ENCODE data around the gene YTHDC2. TPM values are rescaled to one million over a fixed set of nuclear protein-coding genes. Genes with fewer than 3 reads are reported as not detected.

Gene YTHDC2
- total and polyA plus RNA-seq, 2 of the 13 experiments (the other 11 are each of a cell fraction or from before 2014, with no cell fraction given), result 6.7 to 17.8 TPM

DNA sequence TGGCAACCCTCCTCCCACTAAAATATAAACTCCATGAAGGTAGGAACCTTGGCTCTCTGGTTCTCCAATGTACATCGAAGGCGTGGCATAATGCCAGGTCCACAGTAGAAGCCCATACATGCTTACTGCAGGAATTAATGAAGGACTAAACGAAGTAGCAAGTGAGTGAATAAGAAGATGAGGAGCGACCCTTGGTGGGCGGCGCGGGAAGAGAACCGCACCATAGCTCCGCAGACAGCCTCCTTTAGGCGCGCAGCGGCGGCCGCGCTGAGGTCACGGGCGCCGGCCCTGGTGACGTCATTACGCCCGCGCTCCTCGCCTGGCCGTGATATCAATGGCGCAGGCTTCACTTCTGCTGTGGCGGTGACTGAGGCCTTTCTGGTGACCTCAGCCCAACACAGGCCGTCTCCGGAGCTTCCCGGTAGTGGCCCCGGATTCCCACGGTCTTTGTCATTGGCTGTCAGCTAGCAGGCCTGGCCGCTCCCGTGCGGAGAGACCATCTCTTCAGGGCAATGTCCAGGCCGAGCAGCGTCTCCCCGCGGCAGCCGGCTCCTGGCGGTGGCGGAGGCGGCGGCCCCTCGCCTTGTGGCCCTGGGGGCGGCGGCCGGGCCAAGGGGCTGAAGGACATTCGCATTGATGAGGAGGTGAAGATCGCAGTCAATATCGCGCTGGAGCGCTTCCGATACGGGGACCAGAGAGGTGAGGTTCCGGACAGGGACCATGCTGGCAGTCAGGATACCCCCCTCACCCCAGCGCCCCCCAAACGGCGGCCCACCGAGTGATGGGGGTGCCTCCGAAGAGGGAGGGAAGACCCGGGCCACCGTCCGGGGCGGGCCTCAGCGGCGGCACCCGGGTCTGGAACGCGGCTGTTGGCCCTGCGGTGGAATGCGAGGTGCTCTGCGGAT, at the start of gene YTHDC2 (continued):
- TF ChIP-seq ZKSCAN8 (CRISPR knock-in tag; IDR thresholded peaks at IDR 0.05; ENCODE audit: borderline replicate concordance) (peak; percentile 61; the same call in 1 of the 2 replicates), DNMT1 (CRISPR knock-in tag; IDR thresholded peaks at IDR 0.05) (0 out of 2 replicates have a peak, but pooled peaks have one; percentile 66), SKI (IDR thresholded peaks at IDR 0.05; ENCODE audit: partially characterized antibody) (peak; percentile 7), PAWR (CRISPR knock-in tag; IDR thresholded peaks at IDR 0.05; ENCODE audit: borderline replicate concordance) (no peak), ARHGAP35 (CRISPR knock-in tag; IDR thresholded peaks at IDR 0.05; ENCODE audit: borderline replicate concordance) (peak; percentile 25; the same call in 1 of the 2 replicates), ZBTB2 (CRISPR knock-in tag; IDR thresholded peaks at IDR 0.05; ENCODE audit: low read depth) (peak; percentile 68; the same call in 1 of the 2 replicates), SP5 (CRISPR knock-in tag; IDR thresholded peaks at IDR 0.05; ENCODE audit: borderline replicate concordance, low read depth) (no peak), SRSF4 (IDR thresholded peaks at IDR 0.05; ENCODE audit: low read depth, low read length, poor library complexity, severe bottlenecking) (no peak), ZNF383 (CRISPR knock-in tag; IDR thresholded peaks at IDR 0.05; ENCODE audit: borderline replicate concordance) (peak; percentile 96; the same call in 1 of the 2 replicates), MEIS1 (CRISPR knock-in tag; IDR thresholded peaks at IDR 0.05; ENCODE audit: borderline replicate concordance) (peak; percentile 95; the same call in 1 of the 2 replicates), KLF9 (CRISPR knock-in tag; IDR thresholded peaks at IDR 0.05; ENCODE audit: low read depth) (no peak; the same call in 1 of the 2 replicates), MIER3 (CRISPR knock-in tag; IDR thresholded peaks at IDR 0.05; ENCODE audit: borderline replicate concordance) (peak; percentile 48; the same call in 1 of the 2 replicates), REPIN1 (CRISPR knock-in tag; IDR thresholded peaks at IDR 0.05; ENCODE audit: borderline replicate concordance, low read depth) (peak; percentile 70; the same call in 1 of the 2 replicates), MTA1 (CRISPR knock-in tag; IDR thresholded peaks at IDR 0.05; ENCODE audit: borderline replicate concordance) (peak; percentile 90), PRPF4 (IDR thresholded peaks at IDR 0.05; ENCODE audit: low read depth, low read length, poor library complexity, severe bottlenecking) (no peak)
- TF ChIP-seq, protein P1, sequence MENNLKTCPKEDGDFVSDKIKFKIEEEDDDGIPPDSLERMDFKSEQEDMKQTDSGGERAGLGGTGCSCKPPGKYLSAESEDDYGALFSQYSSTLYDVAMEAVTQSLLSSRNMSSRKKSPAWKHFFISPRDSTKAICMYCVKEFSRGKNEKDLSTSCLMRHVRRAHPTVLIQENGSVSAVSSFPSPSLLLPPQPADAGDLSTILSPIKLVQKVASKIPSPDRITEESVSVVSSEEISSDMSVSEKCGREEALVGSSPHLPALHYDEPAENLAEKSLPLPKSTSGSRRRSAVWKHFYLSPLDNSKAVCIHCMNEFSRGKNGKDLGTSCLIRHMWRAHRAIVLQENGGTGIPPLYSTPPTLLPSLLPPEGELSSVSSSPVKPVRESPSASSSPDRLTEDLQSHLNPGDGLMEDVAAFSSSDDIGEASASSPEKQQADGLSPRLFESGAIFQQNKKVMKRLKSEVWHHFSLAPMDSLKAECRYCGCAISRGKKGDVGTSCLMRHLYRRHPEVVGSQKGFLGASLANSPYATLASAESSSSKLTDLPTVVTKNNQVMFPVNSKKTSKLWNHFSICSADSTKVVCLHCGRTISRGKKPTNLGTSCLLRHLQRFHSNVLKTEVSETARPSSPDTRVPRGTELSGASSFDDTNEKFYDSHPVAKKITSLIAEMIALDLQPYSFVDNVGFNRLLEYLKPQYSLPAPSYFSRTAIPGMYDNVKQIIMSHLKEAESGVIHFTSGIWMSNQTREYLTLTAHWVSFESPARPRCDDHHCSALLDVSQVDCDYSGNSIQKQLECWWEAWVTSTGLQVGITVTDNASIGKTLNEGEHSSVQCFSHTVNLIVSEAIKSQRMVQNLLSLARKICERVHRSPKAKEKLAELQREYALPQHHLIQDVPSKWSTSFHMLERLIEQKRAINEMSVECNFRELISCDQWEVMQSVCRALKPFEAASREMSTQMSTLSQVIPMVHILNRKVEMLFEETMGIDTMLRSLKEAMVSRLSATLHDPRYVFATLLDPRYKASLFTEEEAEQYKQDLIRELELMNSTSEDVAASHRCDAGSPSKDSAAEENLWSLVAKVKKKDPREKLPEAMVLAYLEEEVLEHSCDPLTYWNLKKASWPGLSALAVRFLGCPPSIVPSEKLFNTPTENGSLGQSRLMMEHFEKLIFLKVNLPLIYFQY (CRISPR knock-in tag; IDR thresholded peaks at IDR 0.05; ENCODE audit: borderline replicate concordance), result peak; percentile 76; the same call in 1 of the 2 replicates
- TF ChIP-seq, protein P2, sequence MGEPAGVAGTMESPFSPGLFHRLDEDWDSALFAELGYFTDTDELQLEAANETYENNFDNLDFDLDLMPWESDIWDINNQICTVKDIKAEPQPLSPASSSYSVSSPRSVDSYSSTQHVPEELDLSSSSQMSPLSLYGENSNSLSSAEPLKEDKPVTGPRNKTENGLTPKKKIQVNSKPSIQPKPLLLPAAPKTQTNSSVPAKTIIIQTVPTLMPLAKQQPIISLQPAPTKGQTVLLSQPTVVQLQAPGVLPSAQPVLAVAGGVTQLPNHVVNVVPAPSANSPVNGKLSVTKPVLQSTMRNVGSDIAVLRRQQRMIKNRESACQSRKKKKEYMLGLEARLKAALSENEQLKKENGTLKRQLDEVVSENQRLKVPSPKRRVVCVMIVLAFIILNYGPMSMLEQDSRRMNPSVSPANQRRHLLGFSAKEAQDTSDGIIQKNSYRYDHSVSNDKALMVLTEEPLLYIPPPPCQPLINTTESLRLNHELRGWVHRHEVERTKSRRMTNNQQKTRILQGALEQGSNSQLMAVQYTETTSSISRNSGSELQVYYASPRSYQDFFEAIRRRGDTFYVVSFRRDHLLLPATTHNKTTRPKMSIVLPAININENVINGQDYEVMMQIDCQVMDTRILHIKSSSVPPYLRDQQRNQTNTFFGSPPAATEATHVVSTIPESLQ (CRISPR knock-in tag; conservative IDR thresholded peaks at IDR 0.05), result no peak
- TF ChIP-seq, protein P3, sequence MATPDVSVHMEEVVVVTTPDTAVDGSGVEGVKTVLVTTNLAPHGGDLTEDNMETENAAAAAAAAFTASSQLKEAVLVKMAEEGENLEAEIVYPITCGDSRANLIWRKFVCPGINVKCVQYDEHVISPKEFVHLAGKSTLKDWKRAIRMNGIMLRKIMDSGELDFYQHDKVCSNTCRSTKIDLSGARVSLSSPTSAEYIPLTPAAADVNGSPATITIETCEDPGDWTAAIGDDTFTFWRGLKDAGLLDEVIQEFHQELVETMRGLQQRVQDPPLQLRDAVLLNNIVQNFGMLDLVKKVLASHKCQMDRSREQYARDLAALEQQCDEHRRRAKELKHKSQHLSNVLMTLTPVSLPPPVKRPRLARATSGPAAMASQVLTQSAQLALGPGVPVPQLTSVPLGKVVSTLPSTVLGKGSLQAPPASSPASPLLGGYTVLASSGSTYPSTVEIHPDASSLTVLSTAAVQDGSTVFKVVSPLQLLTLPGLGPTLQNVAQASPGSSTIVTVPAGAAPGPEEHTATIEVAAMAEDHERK (CRISPR knock-in tag; IDR thresholded peaks at IDR 0.05; ENCODE audit: low read depth), result peak; percentile 95

Data from HepG2 (cell line).